Neuronal stem cell (in vitro differentiated cells): ENCODE measurements around the gene LRMDA.

Experiments
- DNase-seq: peaks from one replicate; pipeline ENCODE4 v3.0.0-alpha.2; 2013; ENCODE audit warnings: low spot score
- H2AFZ ChIP-seq: one replicate; pipeline ENCODE4 v1.6.1; 2013; ENCODE audit warnings: mild to moderate bottlenecking, low read length, inconsistent platforms
- H2AK5ac ChIP-seq: 2 replicates; pipeline ENCODE4 v1.6.1; 2013; ENCODE audit warnings: low read depth, mild to moderate bottlenecking, inconsistent platforms, low read length, moderate library complexity, mixed read lengths
- H2BK120ac ChIP-seq: 2 replicates; pipeline ENCODE4 v1.6.1; 2013; ENCODE audit warnings: low read depth, mild to moderate bottlenecking, inconsistent platforms, low read length, moderate library complexity, mixed read lengths
- H2BK12ac ChIP-seq: one replicate; pipeline ENCODE4 v1.6.1; 2013; ENCODE audit warnings: low read length, inconsistent platforms
- H2BK15ac ChIP-seq: 2 replicates; pipeline ENCODE4 v1.6.1; 2013; ENCODE audit warnings: mild to moderate bottlenecking, low read length, inconsistent platforms, mixed read lengths
- H2BK5ac ChIP-seq: one replicate; pipeline ENCODE4 v1.6.1; 2013; ENCODE audit warnings: inconsistent platforms, mild to moderate bottlenecking, low read length, moderate library complexity
- H3K14ac ChIP-seq: one replicate; pipeline ENCODE4 v1.6.1; 2013; ENCODE audit warnings: low read length, inconsistent platforms
- H3K18ac ChIP-seq: 2 replicates; pipeline ENCODE4 v1.6.1; 2013; ENCODE audit warnings: low read length, inconsistent platforms
- H3K23ac ChIP-seq: 2 replicates; pipeline ENCODE4 v1.6.1; 2013; ENCODE audit warnings: low read depth, mild to moderate bottlenecking, mixed read lengths, low read length, inconsistent platforms; ENCODE audit not compliant: poor library complexity
- H3K27ac ChIP-seq: replicated peaks from 3 replicates; pipeline ENCODE4 v1.5.1; 2013; ENCODE audit warnings: low read length, inconsistent platforms
- H3K27me3 ChIP-seq, 3 experiments: 2 replicates each; pipeline ENCODE4 v1.6.1; 2013; ENCODE audit warnings: low read length in 3 of 3, mild to moderate bottlenecking in 2 of 3, inconsistent platforms in 1 of 3, low read depth in 1 of 3, mixed read lengths in 1 of 3, moderate library complexity in 1 of 3; ENCODE audit not compliant: control insufficient read depth in 3 of 3, insufficient read depth in 3 of 3
- H3K36me3 ChIP-seq, 2 donors: replicated peaks in 1 of 2; 2 replicates each; pipeline ENCODE4 v1.6.1; 2013; ENCODE audit warnings: low read length in 2 of 2; ENCODE audit not compliant: control insufficient read depth in 2 of 2, insufficient read depth in 2 of 2
- H3K4ac ChIP-seq: 2 replicates; pipeline ENCODE4 v1.6.1; 2013; ENCODE audit warnings: inconsistent platforms, mild to moderate bottlenecking, low read length, moderate library complexity
- H3K4me1 ChIP-seq, 2 donors: 1 replicate in 1 of 2; 2 replicates in 1 of 2; pipeline ENCODE4 v1.6.1; 2013; ENCODE audit warnings: low read length in 2 of 2, low read depth in 1 of 2; ENCODE audit not compliant: control insufficient read depth in 2 of 2, insufficient read depth in 1 of 2
- H3K4me2 ChIP-seq: one replicate; pipeline ENCODE4 v1.6.1; 2013; ENCODE audit warnings: mild to moderate bottlenecking, low read length, inconsistent platforms; ENCODE audit not compliant: insufficient read depth, poor library complexity, severe bottlenecking
- H3K4me3 ChIP-seq, 2 donors: 2 replicates each; pipeline ENCODE4 v1.5.1; 2013; ENCODE audit warnings: low read length in 2 of 2, mild to moderate bottlenecking in 2 of 2, inconsistent platforms in 1 of 2, moderate library complexity in 1 of 2
- H3K79me1 ChIP-seq: one replicate; pipeline ENCODE4 v1.6.1; 2013; ENCODE audit warnings: low read depth, mild to moderate bottlenecking, inconsistent platforms, low read length, moderate library complexity
- H3K9ac ChIP-seq: one replicate; pipeline ENCODE4 v1.6.1; 2013; ENCODE audit warnings: mild to moderate bottlenecking, low read depth, low read length, inconsistent platforms; ENCODE audit not compliant: poor library complexity
- H3K9me3 ChIP-seq, 2 donors: replicated peaks in 1 of 2; 2 replicates each; pipeline versions ENCODE3 to v1.6.1; 2013; ENCODE audit warnings: low read length in 2 of 2, mild to moderate bottlenecking in 2 of 2, inconsistent platforms in 1 of 2, low read depth in 1 of 2, mixed read lengths in 1 of 2, moderate library complexity in 1 of 2; ENCODE audit not compliant: control insufficient read depth in 2 of 2, insufficient read depth in 1 of 2
- H4K8ac ChIP-seq: one replicate; pipeline ENCODE4 v1.6.1; 2013; ENCODE audit warnings: low read depth, mild to moderate bottlenecking, inconsistent platforms, low read length, moderate library complexity
- H4K91ac ChIP-seq: one replicate; pipeline ENCODE4 v1.6.1; 2013; ENCODE audit warnings: low read length, low read depth, mild to moderate bottlenecking, inconsistent platforms; ENCODE audit not compliant: poor library complexity
- WGBS, 2 donors: extraction: QIAGEN DNeasy Blood & Tissue Kit; methylation state at CpG; one replicate each; pipeline ENCODE4 v1.1.7; 2013; ENCODE audit warnings: missing lambda C conversion rate in 2 of 2, mixed read lengths in 1 of 2; ENCODE audit not compliant: insufficient read length in 2 of 2, insufficient replicate concordance in 1 of 2; ENCODE audit errors: extremely low coverage in 2 of 2; 5-methylcytosine and 5-hydroxymethylcytosine counted together

The LRMDA gene

DNA sequence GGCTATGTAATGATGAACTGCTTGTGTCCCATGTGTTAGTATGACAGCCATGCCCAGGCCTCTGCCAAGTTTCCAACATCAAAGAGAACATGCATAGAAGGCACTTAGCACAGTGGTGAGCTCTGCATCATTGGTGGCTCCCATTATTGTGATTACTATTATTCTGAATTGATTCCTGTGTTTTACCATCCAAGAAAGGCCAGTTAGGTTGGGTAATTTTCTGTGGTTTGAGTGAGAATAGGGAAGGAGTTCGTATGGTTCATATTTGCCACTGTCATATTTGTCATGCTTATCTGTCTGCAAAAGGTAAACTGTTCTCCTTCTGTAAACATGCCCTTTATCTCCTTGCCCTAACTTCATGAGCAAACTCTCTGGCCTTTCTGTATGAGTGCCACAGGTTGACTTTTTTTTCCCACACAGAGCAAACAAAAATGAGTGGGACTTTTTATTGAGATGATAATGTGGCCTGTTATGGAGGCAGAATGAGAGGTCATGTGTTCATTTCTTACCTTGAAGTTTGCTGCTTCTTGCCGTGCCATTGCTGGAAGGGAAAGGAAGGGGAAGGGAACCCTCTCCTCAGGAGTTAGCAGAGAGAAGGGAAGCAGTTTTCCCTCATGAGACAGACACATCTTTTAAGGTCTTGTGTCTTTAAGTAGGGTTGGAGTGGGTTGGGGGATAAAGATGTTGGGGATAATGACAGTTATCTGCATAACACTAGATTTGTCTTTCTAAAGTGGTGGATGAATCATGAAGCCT, 301.9 kb downstream of the LRMDA start:
- H3K23ac ChIP-seq = no peak overlapping the region
- no CpG with 5 or more reads among the region's 2 CpGs for WGBS, 2 donors
- no peak overlapping the region for H3K9ac ChIP-seq
- no peak overlapping the region for H2AK5ac ChIP-seq
- no peaks in the 10 kb centered on the region for H3K36me3 ChIP-seq
- no peak for DNase-seq
- H3K14ac ChIP-seq = no peak overlapping the region
- H3K27me3 ChIP-seq = no peaks in the 10 kb centered on the region
- no peak overlapping the region for H2AFZ ChIP-seq
- H3K9me3 ChIP-seq = no peaks in the 10 kb centered on the region
- H2BK5ac ChIP-seq = no peak overlapping the region
- H2BK120ac ChIP-seq = no peak overlapping the region
- no peak overlapping the region for H2BK12ac ChIP-seq
- no peaks in the 10 kb centered on the region for H3K79me1 ChIP-seq
- peaks cover 0 to 4% of the 10 kb centered on the region in 2 donors for H3K4me1 ChIP-seq
- no peak overlapping the region for H3K4me2 ChIP-seq
- no peak overlapping the region for H3K4ac ChIP-seq
- no peak overlapping the region for H3K27ac ChIP-seq
- H4K8ac ChIP-seq = no peak overlapping the region
- no peak overlapping the region for H3K4me3 ChIP-seq
- no peak overlapping the region for H3K18ac ChIP-seq
- H4K91ac ChIP-seq = no peak overlapping the region
- H2BK15ac ChIP-seq = no peak overlapping the region

GRCh38 chr10:75736151-75736640, 304.8 kb downstream of the LRMDA start:
- DNase-seq = no peak
- H3K36me3 ChIP-seq = no peaks in the 10 kb centered on the region
- no peak overlapping the region for H3K23ac ChIP-seq
- no peak overlapping the region for H2BK120ac ChIP-seq
- no peak overlapping the region for H3K9ac ChIP-seq
- H3K4ac ChIP-seq = no peak overlapping the region
- peaks cover 0 to 4% of the 10 kb centered on the region in 2 donors for H3K4me1 ChIP-seq
- WGBS, 2 donors = no CpG with 5 or more reads among the region's 5 CpGs
- no peak overlapping the region for H3K4me2 ChIP-seq
- no peak overlapping the region for H4K8ac ChIP-seq
- H2BK5ac ChIP-seq = no peak overlapping the region
- no peak overlapping the region for H3K27ac ChIP-seq
- no peak overlapping the region for H2AFZ ChIP-seq
- H2AK5ac ChIP-seq = no peak overlapping the region
- H3K27me3 ChIP-seq = no peaks in the 10 kb centered on the region
- H3K14ac ChIP-seq = no peak overlapping the region
- H3K4me3 ChIP-seq = no peak overlapping the region
- no peak overlapping the region for H3K18ac ChIP-seq
- H4K91ac ChIP-seq = no peak overlapping the region
- no peaks in the 10 kb centered on the region for H3K9me3 ChIP-seq
- no peak overlapping the region for H2BK15ac ChIP-seq
- no peak overlapping the region for H2BK12ac ChIP-seq
- no peaks in the 10 kb centered on the region for H3K79me1 ChIP-seq

- Histone ChIP-seq H2BK12ac (no peak overlapping the region), H3K79me1 (no peaks in the 10 kb centered on the region), H3K27ac (no peak overlapping the region), H2BK5ac (no peak overlapping the region), H2AFZ (no peak overlapping the region), H3K4me1 (peaks cover 0 to 4% of the 10 kb centered on the region in 2 donors), H3K4ac (no peak overlapping the region), H3K4me3 (no peak overlapping the region), H3K27me3 (no peaks in the 10 kb centered on the region), H3K18ac (no peak overlapping the region), H4K8ac (no peak overlapping the region), H4K91ac (no peak overlapping the region), H2BK120ac (no peak overlapping the region), H3K36me3 (no peaks in the 10 kb centered on the region), H3K14ac (no peak overlapping the region), H3K9me3 (no peaks in the 10 kb centered on the region), H2BK15ac (no peak overlapping the region), H3K4me2 (no peak overlapping the region), H2AK5ac (no peak overlapping the region), H3K9ac (no peak overlapping the region), H3K23ac (peak overlapping the region; percentile 29)
- DNase-seq = no peak
- WGBS, 2 donors = no CpG with 5 or more reads among the region's 15 CpGs
Measured at GRCh38 chr10:75736889-75737579, 305.6 kb downstream of the LRMDA start.

GRCh38 chr10:75737580-75737949, 306.1 kb downstream of the LRMDA start:
- no peak overlapping the region for H3K9ac ChIP-seq
- no peak overlapping the region for H3K4ac ChIP-seq
- H3K4me2 ChIP-seq = no peak overlapping the region
- H3K23ac ChIP-seq = no peak overlapping the region
- H2BK15ac ChIP-seq = no peak overlapping the region
- no peaks in the 10 kb centered on the region for H3K27me3 ChIP-seq
- H3K4me3 ChIP-seq = no peak overlapping the region
- H2AK5ac ChIP-seq = no peak overlapping the region
- H3K36me3 ChIP-seq = no peaks in the 10 kb centered on the region
- no peak overlapping the region for H3K27ac ChIP-seq
- H3K79me1 ChIP-seq = no peaks in the 10 kb centered on the region
- no peak overlapping the region for H2BK120ac ChIP-seq
- H2BK5ac ChIP-seq = no peak overlapping the region
- no peaks in the 10 kb centered on the region for H3K9me3 ChIP-seq
- H3K14ac ChIP-seq = no peak overlapping the region
- H3K18ac ChIP-seq = no peak overlapping the region
- no peak overlapping the region for H2AFZ ChIP-seq
- H4K91ac ChIP-seq = no peak overlapping the region
- peaks cover 0 to 4% of the 10 kb centered on the region in 2 donors for H3K4me1 ChIP-seq
- no peak for DNase-seq
- H4K8ac ChIP-seq = no peak overlapping the region
- H2BK12ac ChIP-seq = no peak overlapping the region
- no CpG with 5 or more reads among the region's 3 CpGs for WGBS, 2 donors
